ENCODE measurements around the gene USP15. TPM values are rescaled to one million over a fixed set of nuclear protein-coding genes. Genes with fewer than 3 reads are reported as not detected.

USP15 gene
- total RNA-seq (2022; extraction: Qiagen RNA extraction; ENCODE audit: low read depth) = 28.1 to 38.8 TPM (median 29.9 TPM) in 5 replicates

DNA sequence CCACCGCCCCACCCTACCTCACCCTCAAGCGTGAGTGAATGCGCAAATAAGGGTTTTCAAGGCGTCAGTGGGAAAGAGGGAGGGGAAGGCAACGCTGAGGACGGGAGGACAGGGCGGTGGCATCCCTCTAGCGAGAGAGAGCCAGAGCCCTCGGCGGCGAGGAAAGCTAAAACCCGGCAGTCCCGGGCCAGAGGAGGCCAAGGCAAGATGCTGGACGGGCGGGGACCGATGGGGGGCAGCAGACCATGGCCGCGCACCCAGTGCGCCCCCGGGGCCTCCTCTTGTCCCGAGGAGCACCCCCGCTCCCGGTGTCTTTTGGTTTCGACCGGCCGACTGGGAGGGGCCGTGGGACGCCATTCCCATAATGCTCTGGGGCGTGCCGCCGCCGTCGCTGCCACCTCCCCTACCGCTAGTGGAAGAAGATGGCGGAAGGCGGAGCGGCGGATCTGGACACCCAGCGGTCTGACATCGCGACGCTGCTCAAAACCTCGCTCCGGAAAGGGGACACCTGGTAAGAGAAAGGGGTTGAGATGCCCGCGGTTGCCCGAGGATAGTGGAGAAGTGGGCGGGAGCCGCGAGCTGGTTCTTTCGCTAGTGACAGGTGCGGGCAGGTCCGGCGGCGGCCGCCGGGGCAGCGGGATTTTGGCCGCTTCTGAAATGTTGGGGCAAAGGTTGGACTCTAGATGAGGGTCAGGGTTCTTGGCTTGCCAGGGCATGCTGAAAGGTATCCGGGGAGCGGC, at the start of gene USP15:
USP15 (plus strand) TSS at position 412 of the 740 bp plus-strand sequence; CDS start at position 423, 11 bp downstream.

Other genes with a start within 250 kb of the USP15 start
- gene MON2, start 206.4 kb downstream of the USP15 start, total RNA-seq (2022; extraction: Qiagen RNA extraction; ENCODE audit: low read depth) = 8.2 to 17.1 TPM (median 15.2 TPM) in 5 replicates